ENCODE results near the gene DMC1.

DNA sequence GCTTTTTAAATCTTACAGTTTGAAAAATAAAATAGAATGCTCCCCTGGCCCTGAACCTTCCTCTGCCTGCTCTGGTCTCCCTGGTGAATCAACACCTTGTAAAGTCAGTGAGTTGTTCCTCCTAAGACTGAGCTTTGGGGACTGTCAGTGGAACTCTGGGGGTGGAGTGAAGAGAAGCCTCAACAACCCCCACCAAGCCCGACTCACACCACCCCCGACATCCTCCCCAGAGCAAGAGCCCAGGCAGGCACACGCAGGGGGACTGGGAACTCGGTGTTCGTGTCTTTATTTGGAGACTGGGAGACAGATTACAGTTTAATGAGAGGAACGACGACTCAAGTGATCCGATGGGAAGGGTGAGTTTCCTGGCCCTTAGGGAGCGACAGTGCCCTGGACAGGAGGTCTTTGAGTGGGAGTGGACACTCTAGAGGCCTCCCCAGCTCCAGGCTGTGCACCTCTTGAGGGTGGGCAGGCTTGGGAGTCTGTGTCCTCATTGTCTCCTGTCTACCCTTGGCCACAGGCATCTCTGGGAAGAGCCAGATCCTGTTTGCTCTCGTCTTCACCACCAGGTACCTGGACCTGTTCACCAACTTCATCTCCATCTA lies 95.9 kb downstream of the DMC1 start:
- TF ChIP-seq, protein P1, sequence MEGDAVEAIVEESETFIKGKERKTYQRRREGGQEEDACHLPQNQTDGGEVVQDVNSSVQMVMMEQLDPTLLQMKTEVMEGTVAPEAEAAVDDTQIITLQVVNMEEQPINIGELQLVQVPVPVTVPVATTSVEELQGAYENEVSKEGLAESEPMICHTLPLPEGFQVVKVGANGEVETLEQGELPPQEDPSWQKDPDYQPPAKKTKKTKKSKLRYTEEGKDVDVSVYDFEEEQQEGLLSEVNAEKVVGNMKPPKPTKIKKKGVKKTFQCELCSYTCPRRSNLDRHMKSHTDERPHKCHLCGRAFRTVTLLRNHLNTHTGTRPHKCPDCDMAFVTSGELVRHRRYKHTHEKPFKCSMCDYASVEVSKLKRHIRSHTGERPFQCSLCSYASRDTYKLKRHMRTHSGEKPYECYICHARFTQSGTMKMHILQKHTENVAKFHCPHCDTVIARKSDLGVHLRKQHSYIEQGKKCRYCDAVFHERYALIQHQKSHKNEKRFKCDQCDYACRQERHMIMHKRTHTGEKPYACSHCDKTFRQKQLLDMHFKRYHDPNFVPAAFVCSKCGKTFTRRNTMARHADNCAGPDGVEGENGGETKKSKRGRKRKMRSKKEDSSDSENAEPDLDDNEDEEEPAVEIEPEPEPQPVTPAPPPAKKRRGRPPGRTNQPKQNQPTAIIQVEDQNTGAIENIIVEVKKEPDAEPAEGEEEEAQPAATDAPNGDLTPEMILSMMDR (IDR thresholded peaks at IDR 0.05; ENCODE audit: low read depth, low read length), result no peak
- TF ChIP-seq EZH2phosphoT487 (IDR thresholded peaks at IDR 0.05; ENCODE audit: low read depth), result no peak
